Gastrocnemius medialis (tissue), 4 donors: ENCODE results near the gene GALM. TPM values are rescaled to one million over a fixed set of nuclear protein-coding genes. Genes with fewer than 3 reads are reported as not detected.

Experiments
- ATAC-seq, 2 donors: fragments of 150-250 bp; one replicate each; pipeline ENCODE4 v1.9.1; 2016
- DNase-seq, 2 donors: peaks; one replicate each; pipeline ENCODE4 v3.0.0-alpha.2; 2019
- H3K27ac ChIP-seq, 4 donors: fragments of 200-600 bp; sonication (generic); 1 replicate in 1 of 4; 2 replicates in 3 of 4; pipeline ENCODE4 v1.5.1; 2016 to 2018; ENCODE audit warnings: mild to moderate bottlenecking in 2 of 4, moderate library complexity in 1 of 4
- H3K27me3 ChIP-seq, 3 donors: fragments of 200-600 bp; sonication (generic) in 2 of 3; 1 replicate in 1 of 3; 2 replicates in 2 of 3; pipeline versions ENCODE4 v1.5.1 to v1.6.0; 2016 to 2019; ENCODE audit warnings: mild to moderate bottlenecking in 1 of 3, moderate library complexity in 1 of 3
- H3K36me3 ChIP-seq, 2 donors: fragments of 200-600 bp; sonication (generic) in 1 of 2; one replicate each; pipeline ENCODE4 v1.5.1; 2017 to 2018
- H3K4me1 ChIP-seq, 2 donors: fragments of 200-600 bp; sonication (generic) in 1 of 2; one replicate each; pipeline ENCODE4 v1.5.1; 2016 to 2017; ENCODE audit warnings: mild to moderate bottlenecking in 2 of 2
- H3K4me3 ChIP-seq, 4 donors: fragments of 200-600 bp; sonication (generic) in 3 of 4; 1 replicate in 1 of 4; 2 replicates in 3 of 4; pipeline ENCODE4 v1.5.1; 2016 to 2019; ENCODE audit warnings: mild to moderate bottlenecking in 2 of 4
- H3K9me3 ChIP-seq, 3 donors: fragments of 200-600 bp; sonication (generic) in 2 of 3; 1 replicate in 1 of 3; 2 replicates in 2 of 3; pipeline ENCODE4 v1.5.1; 2016 to 2019
- POLR2A ChIP-seq, 2 donors: fragments of 450-650 bp; IDR thresholded peaks; one replicate each; pipeline ENCODE4 v1.6.1; 2017; ENCODE audit warnings: antibody characterized with exemption in 2 of 2, mild to moderate bottlenecking in 2 of 2, moderate library complexity in 2 of 2
- in situ Hi-C, 4 donors: fragments of 200-750 bp; cut with MboI; loops; one replicate each; pipeline versions ENCODE4 v1.15.0 to v1.8.0; 2017; ENCODE audit warnings: low sequenced_read_pairs in 4 of 4
- intact Hi-C: fragments of 100-400 bp; cut with DNase I; formaldehyde crosslinking; loops from one replicate; pipeline ENCODE4 v1.15.1; 2023; ENCODE audit warnings: low total_unique reads
- total RNA-seq, 4 donors: library from RNA; depleted of rRNA; stranded (reverse); fragments of >200 nt; gene quantifications; one replicate each; pipeline versions ENCODE4 v1.1.0 to v1.2.3, GENCODE V29; 2016
- TF ChIP-seq, protein P1 (sequence below), 5 experiments: fragments of 450-650 bp in 3 of 5; fragments of 200-600 bp in 2 of 5; sonication (generic) in 2 of 5; IDR thresholded peaks in 4 of 5; conservative IDR thresholded peaks in 1 of 5; 1 replicate in 4 of 5; 2 replicates in 1 of 5; pipeline ENCODE4 v1.5.1; 2016 to 2019; ENCODE audit warnings: antibody characterized with exemption in 5 of 5, mild to moderate bottlenecking in 3 of 5, moderate library complexity in 3 of 5

The GALM gene
- total RNA-seq, 4 donors from 2014 or later, result 5.3 to 16.9 (median 14.9) TPM

DNA sequence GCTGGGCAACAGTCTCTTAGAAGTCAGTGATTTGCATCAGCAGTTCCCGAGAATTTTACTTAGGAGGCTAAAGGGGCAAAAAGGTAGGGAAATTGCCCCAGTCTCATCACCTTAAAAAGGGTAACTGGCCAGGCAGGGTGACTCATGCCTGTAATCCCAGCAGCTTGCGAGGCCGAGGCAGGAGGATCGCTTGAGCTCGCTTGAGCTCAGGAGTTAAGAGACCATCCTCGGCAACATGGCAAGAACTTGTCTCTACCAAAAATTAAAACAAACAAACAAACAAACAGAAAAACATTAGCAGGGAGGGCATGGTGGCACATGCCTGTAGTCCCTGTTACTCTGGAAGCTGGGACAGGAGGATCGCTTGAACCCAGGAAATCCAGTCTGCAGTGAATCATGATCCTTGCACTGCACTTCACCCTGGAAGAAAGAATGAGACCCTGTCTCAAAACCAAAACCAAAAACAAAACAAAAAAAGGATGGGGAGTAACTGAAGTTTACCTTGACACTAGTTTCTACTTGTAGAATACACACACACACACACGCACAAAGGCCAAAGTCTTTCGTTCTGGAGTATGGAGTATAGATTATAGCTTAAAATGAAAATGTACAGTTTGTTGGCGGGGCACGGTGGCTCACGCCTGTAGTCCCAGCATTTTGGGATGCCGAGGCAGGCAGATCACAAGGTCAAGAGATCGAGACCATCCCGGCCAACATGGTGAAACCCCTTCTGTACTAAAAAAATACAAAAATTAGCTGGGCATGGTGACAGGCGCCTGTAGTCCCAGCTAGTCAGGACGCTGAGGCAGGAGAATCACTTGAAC, 109.4 kb downstream of the GALM start:
- no peak for ATAC-seq
- H3K27me3 ChIP-seq, result no peaks in the 10 kb centered on the region
- H3K4me3 ChIP-seq, result no peak overlapping the region
- no peak for DNase-seq
- TF ChIP-seq POLR2A (IDR thresholded peaks at IDR 0.05), result no peak
- TF ChIP-seq, protein P1, sequence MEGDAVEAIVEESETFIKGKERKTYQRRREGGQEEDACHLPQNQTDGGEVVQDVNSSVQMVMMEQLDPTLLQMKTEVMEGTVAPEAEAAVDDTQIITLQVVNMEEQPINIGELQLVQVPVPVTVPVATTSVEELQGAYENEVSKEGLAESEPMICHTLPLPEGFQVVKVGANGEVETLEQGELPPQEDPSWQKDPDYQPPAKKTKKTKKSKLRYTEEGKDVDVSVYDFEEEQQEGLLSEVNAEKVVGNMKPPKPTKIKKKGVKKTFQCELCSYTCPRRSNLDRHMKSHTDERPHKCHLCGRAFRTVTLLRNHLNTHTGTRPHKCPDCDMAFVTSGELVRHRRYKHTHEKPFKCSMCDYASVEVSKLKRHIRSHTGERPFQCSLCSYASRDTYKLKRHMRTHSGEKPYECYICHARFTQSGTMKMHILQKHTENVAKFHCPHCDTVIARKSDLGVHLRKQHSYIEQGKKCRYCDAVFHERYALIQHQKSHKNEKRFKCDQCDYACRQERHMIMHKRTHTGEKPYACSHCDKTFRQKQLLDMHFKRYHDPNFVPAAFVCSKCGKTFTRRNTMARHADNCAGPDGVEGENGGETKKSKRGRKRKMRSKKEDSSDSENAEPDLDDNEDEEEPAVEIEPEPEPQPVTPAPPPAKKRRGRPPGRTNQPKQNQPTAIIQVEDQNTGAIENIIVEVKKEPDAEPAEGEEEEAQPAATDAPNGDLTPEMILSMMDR (IDR thresholded peaks at IDR 0.05 in 4 of 5, conservative IDR thresholded peaks at IDR 0.05 in 1 of 5), result no peak
- peaks cover 9 to 10% of the 10 kb centered on the region in 2 donors for H3K4me1 ChIP-seq
- H3K9me3 ChIP-seq, result no peaks in the 10 kb centered on the region
- no peak overlapping the region for H3K27ac ChIP-seq
- peaks cover 0 to 2% of the 10 kb centered on the region in 2 donors for H3K36me3 ChIP-seq
- intact Hi-C loops (no loop called here), in situ Hi-C loops (no loop called here)

DNA sequence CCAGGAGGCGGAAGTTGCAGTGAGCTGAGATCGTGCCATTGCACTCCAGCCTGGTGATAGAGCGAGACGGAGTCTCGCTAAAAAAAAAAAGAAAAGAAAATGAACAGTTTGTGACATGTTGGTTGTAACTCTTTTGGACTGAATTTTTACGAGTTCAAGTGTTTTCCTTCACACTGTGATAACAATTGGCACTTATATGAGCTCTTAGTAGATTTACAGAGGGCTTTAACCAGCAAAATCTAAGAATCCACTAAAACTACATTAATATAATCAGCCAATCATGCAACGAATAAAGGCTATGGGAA, 110.0 kb downstream of the GALM start:
- Histone ChIP-seq H3K27me3 (no peaks in the 10 kb centered on the region), H3K36me3 (peaks cover 0 to 6% of the 10 kb centered on the region in 2 donors), H3K4me3 (no peak overlapping the region), H3K9me3 (no peaks in the 10 kb centered on the region), H3K4me1 (peaks cover 9 to 10% of the 10 kb centered on the region in 2 donors), H3K27ac (no peak overlapping the region)
- DNase-seq (no peak), ATAC-seq (no peak)
- TF ChIP-seq, protein P1 (IDR thresholded peaks at IDR 0.05 in 4 of 5, conservative IDR thresholded peaks at IDR 0.05 in 1 of 5), result no peak
- TF ChIP-seq POLR2A (IDR thresholded peaks at IDR 0.05), result no peak
- intact Hi-C loops, result no loop called here
- in situ Hi-C loops, result no loop called here

DNA sequence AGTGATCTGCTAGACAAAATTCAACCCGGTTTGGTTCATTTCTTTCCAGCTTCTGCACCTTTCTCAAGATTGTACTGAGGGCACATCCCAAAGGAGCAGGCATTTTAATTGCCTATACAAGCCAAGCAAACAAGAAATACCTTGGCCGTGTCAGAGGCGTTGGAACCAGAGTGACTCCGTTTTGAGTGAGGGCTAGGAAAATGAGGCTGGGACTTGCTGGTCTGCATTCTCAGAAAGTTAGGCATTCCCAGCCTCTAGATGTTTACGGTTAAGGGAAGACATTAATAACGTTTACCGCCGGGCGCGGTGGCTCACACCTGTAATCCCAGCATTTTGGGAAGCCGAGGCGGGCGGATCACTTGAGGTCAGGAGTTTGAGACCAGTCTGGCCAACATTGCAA, 110.6 kb downstream of the GALM start:
- intact Hi-C loops, result no loop called here
- DNase-seq, result no peak
- Histone ChIP-seq H3K4me1 (peaks cover 9 to 10% of the 10 kb centered on the region in 2 donors), H3K27me3 (no peaks in the 10 kb centered on the region), H3K4me3 (no peak overlapping the region), H3K9me3 (no peaks in the 10 kb centered on the region), H3K27ac (no peak overlapping the region), H3K36me3 (peaks cover 0 to 13% of the 10 kb centered on the region in 2 donors)
- no peak for TF ChIP-seq POLR2A (IDR thresholded peaks at IDR 0.05)
- no peak for ATAC-seq
- in situ Hi-C loops, result no loop called here

DNA sequence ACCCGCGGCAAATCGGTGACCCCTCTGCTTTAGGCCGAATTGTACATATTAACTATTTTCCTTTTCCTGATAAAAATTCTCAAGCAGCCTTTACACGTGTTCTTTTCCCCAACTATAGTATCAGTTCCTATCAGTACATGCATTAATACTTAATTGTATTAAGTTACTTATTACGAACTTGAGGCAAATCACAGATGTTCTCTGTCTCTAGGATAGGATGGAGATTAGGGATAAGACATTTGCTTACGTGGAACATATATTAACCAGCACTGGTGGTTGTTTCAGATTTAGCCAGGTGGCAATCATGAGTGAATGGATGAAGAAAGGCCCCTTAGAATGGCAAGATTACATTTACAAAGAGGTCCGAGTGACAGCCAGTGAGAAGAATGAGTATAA, 112.8 kb downstream of the GALM start:
- peaks cover 9 to 10% of the 10 kb centered on the region in 2 donors for H3K4me1 ChIP-seq
- ATAC-seq (no peak), DNase-seq (no peak)
- H3K4me3 ChIP-seq, result peak overlapping the region; percentile 58 to 89 (median 80)
- peaks cover 0 to 22% of the 10 kb centered on the region in 2 donors for H3K36me3 ChIP-seq
- H3K9me3 ChIP-seq, result no peaks in the 10 kb centered on the region
- TF ChIP-seq, protein P1 (IDR thresholded peaks at IDR 0.05 in 4 of 5, conservative IDR thresholded peaks at IDR 0.05 in 1 of 5), result no peak
- TF ChIP-seq POLR2A (IDR thresholded peaks at IDR 0.05), result no peak
- no peaks in the 10 kb centered on the region for H3K27me3 ChIP-seq
- in situ Hi-C loops, result no loop called here
- intact Hi-C loops, result loop anchor here (1.0 to 2.0 kb wide), 2 partner anchors 27 to 96 kb away; partner anchors contain the start of genes DHX57, MORN2 and SRSF7
- H3K27ac ChIP-seq, result peak overlapping the region; percentile 54 to 81 (median 75)

DNA sequence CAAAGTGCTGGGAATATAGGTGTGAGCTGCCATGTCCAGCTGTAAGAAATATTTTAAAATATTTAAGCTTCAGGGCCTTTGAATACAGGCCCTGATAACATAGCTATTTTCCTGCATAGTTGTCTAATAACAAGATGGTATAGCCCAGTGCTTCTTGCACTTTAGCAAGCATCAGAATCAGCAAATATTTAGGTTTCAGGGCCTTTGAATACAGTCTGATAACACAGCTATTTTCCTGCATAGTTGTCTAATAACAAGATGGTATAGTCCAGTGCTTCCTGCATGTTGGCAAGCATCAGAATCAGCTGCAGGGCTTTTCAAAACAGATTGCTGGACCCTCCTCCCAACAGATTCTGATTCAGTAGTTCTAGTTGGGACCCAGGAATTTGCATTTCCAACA, 117.7 kb downstream of the GALM start:
- peaks cover 6 to 8% of the 10 kb centered on the region in 2 donors for H3K4me1 ChIP-seq
- no peak overlapping the region for H3K4me3 ChIP-seq
- in situ Hi-C loops (no loop called here), intact Hi-C loops (no loop called here)
- no peak for ATAC-seq
- H3K36me3 ChIP-seq, result peaks cover 0 to 26% of the 10 kb centered on the region in 2 donors
- H3K27me3 ChIP-seq, result no peaks in the 10 kb centered on the region
- no peak for TF ChIP-seq POLR2A (IDR thresholded peaks at IDR 0.05)
- TF ChIP-seq, protein P1 (IDR thresholded peaks at IDR 0.05 in 4 of 5, conservative IDR thresholded peaks at IDR 0.05 in 1 of 5), result no peak
- no peaks in the 10 kb centered on the region for H3K9me3 ChIP-seq
- DNase-seq, result no peak
- H3K27ac ChIP-seq, result no peak overlapping the region

Other genes starting within 250 kb of the GALM start
- gene HNRNPLL, start 63.2 kb upstream of the GALM start, total RNA-seq, result 10 to 100 TPM; 20.0 to 42.9 (median 21.9) TPM
- 10 to 100 TPM; 21.5 to 51.4 (median 34.1) TPM for gene SRSF7, start 85.2 kb downstream of the GALM start, total RNA-seq
- 1 to 10 TPM; 2.0 to 6.2 (median 3.2) TPM for gene GEMIN6, start 112.1 kb downstream of the GALM start, total RNA-seq
- gene DHX57, start 209.8 kb downstream of the GALM start, total RNA-seq, result 10 to 100 TPM; 11.5 to 12.0 (median 11.7) TPM
- gene MORN2, start 209.9 kb downstream of the GALM start, total RNA-seq, result 10 to 100 TPM; 12.9 to 16.7 (median 13.8) TPM
- 1 to 10 TPM in 1 of 4 donors, under 1 TPM in 2, not detected in 1; 0.07 to 4.5 (median 0.52) TPM for gene ARHGEF33, start 223.8 kb downstream of the GALM start, total RNA-seq